GM19193 (cell line): Measurements from ENCODE around the gene SENP6.

Source experiments
- POLR2A ChIP-seq: IDR thresholded peaks from 4 replicates; pipeline ENCODE4 v1.6.1; 2011; ENCODE audit not compliant: insufficient read depth, insufficient read length; ENCODE audit errors: extremely low read depth

Gene SENP6

GRCh38 chr6:75760320-75760719 lies 158.6 kb downstream of the SENP6 start:
- TF ChIP-seq POLR2A = no peak

- TF ChIP-seq POLR2A = no peak
Observed at GRCh38 chr6:75761489-75761888, 159.8 kb downstream of the SENP6 start.

- TF ChIP-seq POLR2A = no peak
Observed at GRCh38 chr6:75762063-75762462, 160.4 kb downstream of the SENP6 start.

GRCh38 chr6:75766387-75766786 lies 164.7 kb downstream of the SENP6 start:
- TF ChIP-seq POLR2A = no peak
